Nephron (organoid): Measurements from ENCODE around the gene KIF1A.

Source experiments
- H3K27ac Mint-ChIP-seq, 3 experiments: 2 replicates each; pipeline ENCODE4 v1.8.0; 2020; ENCODE audit warnings: mixed read lengths in 3 of 3, mild to moderate bottlenecking in 2 of 3, moderate library complexity in 1 of 3
- H3K27me3 Mint-ChIP-seq: 2 replicates; pipeline ENCODE4 v1.8.0; 2021; ENCODE audit warnings: low read depth, mild to moderate bottlenecking, moderate library complexity, mixed read lengths
- H3K36me3 Mint-ChIP-seq: 2 replicates; pipeline ENCODE4 v1.8.0; 2020; ENCODE audit warnings: low read depth, mixed read lengths
- H3K4me1 Mint-ChIP-seq: 2 replicates; pipeline ENCODE4 v1.8.0; 2020; ENCODE audit warnings: mixed read lengths
- H3K4me3 Mint-ChIP-seq, 3 experiments: 2 replicates each; pipeline ENCODE4 v1.8.0; 2020; ENCODE audit warnings: mild to moderate bottlenecking in 3 of 3, mixed read lengths in 3 of 3, moderate library complexity in 2 of 3
- H3K9me3 Mint-ChIP-seq: 2 replicates; pipeline ENCODE4 v1.8.0; 2020; ENCODE audit warnings: mixed read lengths
- CTCF ChIP-seq, 3 experiments: fragments of 200-600 bp; sonication (generic); IDR thresholded peaks; one replicate each; pipeline ENCODE4 v1.5.0; 2021; ENCODE audit warnings: antibody characterized with exemption in 3 of 3; ENCODE audit not compliant: unreplicated experiment in 3 of 3

Gene KIF1A

GRCh38 chr2:240819858-240820606 lies at the start of gene KIF1A:
TSS of gene KIF1A (minus strand) at chr2:240820219. CDS start at chr2:240797752, 22,467 bp downstream.
- Mint-ChIP-seq H3K27me3 (peaks cover 68% of the 10 kb centered on the region), H3K9me3 (peaks cover 16% of the 10 kb centered on the region), H3K36me3 (peaks cover 4% of the 10 kb centered on the region), H3K27ac (no peak within 1 kb of the TSS), H3K4me1 (peaks cover 16% of the 10 kb centered on the region), H3K4me3 (peak within 1 kb of the TSS; percentile 74 to 80 (median 76))
- TF ChIP-seq CTCF (IDR thresholded peaks at IDR 0.05; ENCODE audit: unreplicated experiment in 3 of 3): no peak

GRCh38 chr2:240869109-240869955 lies 49.3 kb upstream of the KIF1A start:
- H3K4me1 Mint-ChIP-seq: peaks cover 6% of the 10 kb centered on the region
- no peak overlapping the region for H3K27ac Mint-ChIP-seq
- no peak for TF ChIP-seq CTCF (IDR thresholded peaks at IDR 0.05; ENCODE audit: unreplicated experiment in 3 of 3)
- H3K4me3 Mint-ChIP-seq: no peak overlapping the region
- H3K36me3 Mint-ChIP-seq: no peaks in the 10 kb centered on the region
- no peaks in the 10 kb centered on the region for H3K9me3 Mint-ChIP-seq
- H3K27me3 Mint-ChIP-seq: peaks cover 9% of the 10 kb centered on the region

GRCh38 chr2:240868286-240869108 lies 48.5 kb upstream of the KIF1A start, which contains the start of gene AGXT:
TSS of gene AGXT (plus strand) at chr2:240868824. CDS start at chr2:240868866, 42 bp downstream.
- Mint-ChIP-seq H3K27me3 (peaks cover 16% of the 10 kb centered on the region), H3K9me3 (no peaks in the 10 kb centered on the region), H3K36me3 (no peaks in the 10 kb centered on the region), H3K4me3 (no peak within 1 kb of the TSS), H3K27ac (no peak within 1 kb of the TSS), H3K4me1 (peaks cover 6% of the 10 kb centered on the region)
- TF ChIP-seq CTCF (IDR thresholded peaks at IDR 0.05; ENCODE audit: unreplicated experiment in 3 of 3): no peak

GRCh38 chr2:240865391-240865790 lies 45.4 kb upstream of the KIF1A start:
- Mint-ChIP-seq H3K27me3 (peaks cover 21% of the 10 kb centered on the region), H3K36me3 (no peaks in the 10 kb centered on the region), H3K4me1 (peaks cover 6% of the 10 kb centered on the region), H3K9me3 (no peaks in the 10 kb centered on the region), H3K4me3 (no peak overlapping the region), H3K27ac (no peak overlapping the region)
- no peak for TF ChIP-seq CTCF (IDR thresholded peaks at IDR 0.05; ENCODE audit: unreplicated experiment in 3 of 3)

- TF ChIP-seq CTCF (IDR thresholded peaks at IDR 0.05; ENCODE audit: unreplicated experiment in 3 of 3): no peak
- Mint-ChIP-seq H3K27me3 (peaks cover 24% of the 10 kb centered on the region), H3K4me3 (no peak overlapping the region), H3K27ac (no peak overlapping the region), H3K4me1 (peaks cover 6% of the 10 kb centered on the region), H3K36me3 (no peaks in the 10 kb centered on the region), H3K9me3 (no peaks in the 10 kb centered on the region)
These were observed 44.5 kb upstream of the KIF1A start for GRCh38 chr2:240864475-240864874.
